Measurements from ENCODE around the gene TMEM59L.
A peak's percentile ranks its signal among the peaks of the same experiment; 100 is the strongest.

The TMEM59L gene

GRCh38 chr19:18636969-18637629 is 24.4 kb downstream of the TMEM59L start, which contains the start of gene KLHL26:
TSS of gene KLHL26 (plus strand) at chr19:18637028. CDS start at chr19:18637055, 27 bp downstream.
- TF ChIP-seq CTCF (IDR thresholded peaks at IDR 0.05), result no peak
- H3K4me1 ChIP-seq, result peaks cover 4% of the 10 kb centered on the region
- H3K27me3 ChIP-seq (ENCODE audit: control insufficient read depth, insufficient read depth, low read length), result no peaks in the 10 kb centered on the region
- peaks cover 11% of the 10 kb centered on the region for H3K79me2 ChIP-seq
- H3K36me3 ChIP-seq (ENCODE audit: control insufficient read depth, insufficient read depth, low read length), result no peaks in the 10 kb centered on the region
- no peaks in the 10 kb centered on the region for H3K9me3 ChIP-seq (ENCODE audit: control insufficient read depth, low read length)
- H3K4me3 ChIP-seq (ENCODE audit: low read depth, low read length), result peak within 1 kb of the TSS; percentile 80
- peak within 1 kb of the TSS; percentile 91 for H2AFZ ChIP-seq
- peak within 1 kb of the TSS; percentile 95 for H3K4me2 ChIP-seq (ENCODE audit: low read length)
- peak within 1 kb of the TSS; percentile 84 for H3K27ac ChIP-seq
- H3K9ac ChIP-seq, result peak within 1 kb of the TSS; percentile 82

GRCh38 chr19:18637673-18638630 is 25.3 kb downstream of the TMEM59L start:
- Histone ChIP-seq H3K27me3 (ENCODE audit: control insufficient read depth, insufficient read depth, low read length) (no peaks in the 10 kb centered on the region), H3K9me3 (ENCODE audit: control insufficient read depth, low read length) (no peaks in the 10 kb centered on the region), H3K27ac (peak overlapping the region; percentile 84), H3K4me2 (ENCODE audit: low read length) (peak overlapping the region; percentile 95), H3K36me3 (ENCODE audit: control insufficient read depth, insufficient read depth, low read length) (no peaks in the 10 kb centered on the region), H3K9ac (no peak overlapping the region), H3K4me1 (peaks cover 4% of the 10 kb centered on the region), H3K4me3 (ENCODE audit: low read depth, low read length) (peak overlapping the region; percentile 80), H3K79me2 (peaks cover 11% of the 10 kb centered on the region), H2AFZ (peak overlapping the region; percentile 91)
- TF ChIP-seq CTCF (IDR thresholded peaks at IDR 0.05), result no peak

- H3K27me3 ChIP-seq (ENCODE audit: control insufficient read depth, insufficient read depth, low read length), result no peaks in the 10 kb centered on the region
- no peak for TF ChIP-seq CTCF (IDR thresholded peaks at IDR 0.05)
- no peak overlapping the region for H3K27ac ChIP-seq
- H3K79me2 ChIP-seq, result peaks cover 21% of the 10 kb centered on the region
- H3K9me3 ChIP-seq (ENCODE audit: control insufficient read depth, low read length), result no peaks in the 10 kb centered on the region
- peaks cover 4% of the 10 kb centered on the region for H3K4me1 ChIP-seq
- H3K4me2 ChIP-seq (ENCODE audit: low read length), result no peak overlapping the region
- H2AFZ ChIP-seq, result no peak overlapping the region
- no peak overlapping the region for H3K9ac ChIP-seq
- no peaks in the 10 kb centered on the region for H3K36me3 ChIP-seq (ENCODE audit: control insufficient read depth, insufficient read depth, low read length)
- H3K4me3 ChIP-seq (ENCODE audit: low read depth, low read length), result no peak overlapping the region
These were observed 27.1 kb downstream of the TMEM59L start for GRCh38 chr19:18639706-18640243.

GRCh38 chr19:18644196-18645034 is 31.7 kb downstream of the TMEM59L start:
- H3K9me3 ChIP-seq (ENCODE audit: control insufficient read depth, low read length), result no peaks in the 10 kb centered on the region
- H3K4me2 ChIP-seq (ENCODE audit: low read length), result no peak overlapping the region
- no peaks in the 10 kb centered on the region for H3K27me3 ChIP-seq (ENCODE audit: control insufficient read depth, insufficient read depth, low read length)
- H3K36me3 ChIP-seq (ENCODE audit: control insufficient read depth, insufficient read depth, low read length), result no peaks in the 10 kb centered on the region
- no peak overlapping the region for H3K9ac ChIP-seq
- no peaks in the 10 kb centered on the region for H3K4me1 ChIP-seq
- H3K4me3 ChIP-seq (ENCODE audit: low read depth, low read length), result no peak overlapping the region
- H3K79me2 ChIP-seq, result peaks cover 36% of the 10 kb centered on the region
- H2AFZ ChIP-seq, result no peak overlapping the region
- H3K27ac ChIP-seq, result no peak overlapping the region
- TF ChIP-seq CTCF (IDR thresholded peaks at IDR 0.05), result no peak

Measured in parathyroid adenoma (tissue), 2 donors.